COLO829 (cell line): ENCODE data around the gene FAM13A.

Experiments
- DNase-seq: peaks from one replicate; pipeline ENCODE4 v3.0.0; 2012; ENCODE audit warnings: low spot score

Gene FAM13A

DNA sequence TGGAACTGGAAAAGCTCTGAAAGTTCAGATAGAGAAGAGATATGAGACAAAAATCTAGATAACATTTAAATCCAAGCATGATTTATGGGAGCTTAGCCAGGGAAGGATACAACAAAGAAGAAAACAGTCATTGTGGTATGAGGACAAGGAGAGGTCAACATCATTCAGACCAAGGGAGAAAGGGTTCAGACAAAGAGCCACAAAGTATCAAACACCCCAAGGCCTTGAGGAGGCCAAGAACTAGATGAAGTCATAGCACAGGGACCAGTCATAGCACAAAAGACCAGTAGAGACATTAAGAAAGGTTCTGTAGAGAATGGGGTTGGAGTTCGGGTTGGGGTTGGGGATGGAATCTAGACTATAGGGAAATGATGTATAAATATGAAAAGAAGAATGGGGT lies 282.0 kb downstream of the FAM13A start:
- DNase-seq: peak; percentile 9

DNA sequence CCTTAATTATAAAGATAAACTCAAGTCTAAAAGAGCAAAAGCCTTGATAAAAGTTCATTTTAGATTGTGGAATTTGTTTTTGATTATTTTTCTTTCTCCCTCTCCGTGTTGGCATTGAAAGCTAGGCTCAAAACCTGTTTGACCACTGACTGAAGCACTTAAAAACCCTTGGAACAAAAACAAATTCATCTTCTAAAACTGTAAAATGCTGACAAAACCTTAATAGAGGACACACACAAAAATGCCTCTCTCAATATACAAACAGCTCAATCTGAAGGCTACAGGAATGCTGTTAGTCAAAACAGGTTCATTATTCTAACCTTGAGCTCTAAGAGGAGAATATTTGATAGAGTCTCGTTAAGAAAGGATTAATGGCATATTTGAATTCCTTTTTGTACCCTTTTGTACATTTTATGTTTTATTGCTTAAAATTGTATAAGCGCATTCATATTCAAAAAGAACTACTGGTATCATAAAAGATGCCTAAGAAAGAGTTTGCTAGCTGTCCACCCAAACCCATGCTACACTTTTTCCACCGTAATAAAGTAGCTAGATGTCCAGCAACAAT lies 285.0 kb downstream of the FAM13A start:
- no peak for DNase-seq

DNA sequence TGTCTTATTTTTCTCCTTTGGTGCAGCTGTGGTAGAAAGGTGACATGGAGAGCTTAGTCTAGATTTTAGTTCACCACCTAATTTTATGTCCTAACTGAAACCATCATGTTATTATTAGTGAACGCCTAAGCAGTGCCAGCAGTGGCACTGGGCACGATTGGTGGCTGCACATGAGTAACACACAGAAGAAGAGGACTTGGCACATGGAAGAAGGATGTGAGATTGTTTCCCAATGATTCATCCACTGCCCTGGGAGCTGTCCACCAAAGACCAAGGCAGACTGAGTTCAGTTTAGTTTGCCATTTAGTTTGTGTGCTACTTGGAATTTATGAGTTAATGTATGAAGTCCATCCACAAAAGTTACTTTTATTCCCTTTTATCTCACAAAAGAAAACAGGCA lies 291.3 kb downstream of the FAM13A start:
- peak; percentile 66 for DNase-seq

DNA sequence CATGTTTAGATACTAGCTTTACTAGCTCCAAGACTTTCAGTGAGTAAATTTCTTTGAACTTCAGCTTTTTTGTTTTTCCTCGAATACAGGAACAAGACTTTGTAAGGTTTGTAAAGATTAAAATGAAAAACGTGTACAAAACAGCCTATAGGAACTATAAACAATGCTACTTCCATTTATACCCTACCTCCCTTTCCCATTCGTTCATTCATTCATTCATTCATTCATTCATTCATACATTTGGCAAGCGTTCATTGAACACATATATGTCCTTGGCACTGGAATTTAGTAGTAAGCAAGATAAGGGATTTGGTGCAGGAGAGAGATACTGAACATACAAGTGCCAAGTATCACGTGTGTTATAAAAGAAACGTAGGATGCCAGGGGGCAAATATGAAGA lies 293.9 kb downstream of the FAM13A start:
- DNase-seq: no peak

DNA sequence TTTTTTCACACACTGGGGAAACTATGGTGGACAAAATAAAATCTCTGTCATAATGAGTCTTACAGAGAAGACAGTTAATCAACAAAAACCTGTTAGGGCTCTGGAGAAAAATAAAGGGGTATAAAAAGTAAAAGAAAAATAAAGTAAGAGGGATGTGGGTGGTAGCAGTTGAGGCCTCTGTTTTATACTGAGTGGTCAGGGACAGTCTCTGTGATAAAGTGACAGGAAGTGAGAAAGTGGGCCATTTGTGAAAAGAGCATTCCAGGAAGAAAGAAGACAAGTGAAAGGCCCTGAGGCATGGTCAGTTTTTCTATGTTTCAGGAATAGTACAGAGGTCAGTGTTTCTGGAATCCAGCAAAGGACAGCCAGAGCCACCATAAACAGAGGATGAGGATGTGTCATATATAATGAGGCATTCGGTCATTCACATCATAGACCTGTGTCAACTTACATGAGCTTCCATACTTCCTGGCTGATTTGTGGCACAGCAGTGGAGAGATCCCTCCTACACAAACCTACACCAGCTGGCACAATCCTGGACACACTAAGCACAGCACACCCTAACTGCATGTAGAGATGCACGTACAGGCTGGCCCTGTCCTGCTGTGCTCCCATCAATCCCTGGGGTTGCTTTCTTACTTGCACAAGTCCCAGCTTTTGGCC lies 295.0 kb downstream of the FAM13A start:
- no peak for DNase-seq

DNA sequence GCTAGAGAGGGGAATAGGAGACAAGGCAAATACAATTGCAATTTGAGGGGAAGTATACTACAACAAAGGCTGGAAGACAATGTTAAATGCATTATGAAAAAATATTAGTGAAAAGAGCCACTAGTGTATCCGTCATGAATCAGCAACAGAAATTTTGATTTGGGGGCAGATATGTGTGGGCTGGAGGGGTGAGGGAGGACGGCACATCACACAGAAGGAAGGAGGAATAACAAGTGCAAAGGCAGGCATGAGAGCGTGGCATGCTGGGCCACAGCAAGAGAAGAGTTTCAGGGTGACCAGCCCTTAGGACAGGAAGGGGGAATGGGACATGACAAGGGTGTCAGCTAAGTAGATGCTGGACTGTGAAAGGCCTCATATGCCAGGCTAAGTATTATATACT lies 295.6 kb downstream of the FAM13A start:
- no peak for DNase-seq

DNA sequence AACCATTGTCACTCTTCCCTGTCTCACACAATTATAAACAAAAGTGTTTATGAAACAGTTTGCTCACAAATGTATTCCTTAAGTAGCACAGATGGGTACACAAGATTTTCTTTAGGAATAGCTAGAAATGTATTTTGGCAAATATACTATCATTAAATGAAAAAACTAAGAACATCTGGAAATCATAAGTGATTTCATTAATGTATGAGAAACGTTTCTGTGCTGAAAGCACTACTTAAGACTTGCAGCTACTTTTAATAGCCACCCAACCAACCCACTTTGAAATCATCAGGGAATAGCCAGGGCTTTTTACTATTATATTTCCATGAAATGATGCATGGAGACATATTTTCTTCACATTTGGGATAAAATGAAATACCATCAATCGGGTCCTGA lies 297.1 kb downstream of the FAM13A start:
- no peak for DNase-seq

DNA sequence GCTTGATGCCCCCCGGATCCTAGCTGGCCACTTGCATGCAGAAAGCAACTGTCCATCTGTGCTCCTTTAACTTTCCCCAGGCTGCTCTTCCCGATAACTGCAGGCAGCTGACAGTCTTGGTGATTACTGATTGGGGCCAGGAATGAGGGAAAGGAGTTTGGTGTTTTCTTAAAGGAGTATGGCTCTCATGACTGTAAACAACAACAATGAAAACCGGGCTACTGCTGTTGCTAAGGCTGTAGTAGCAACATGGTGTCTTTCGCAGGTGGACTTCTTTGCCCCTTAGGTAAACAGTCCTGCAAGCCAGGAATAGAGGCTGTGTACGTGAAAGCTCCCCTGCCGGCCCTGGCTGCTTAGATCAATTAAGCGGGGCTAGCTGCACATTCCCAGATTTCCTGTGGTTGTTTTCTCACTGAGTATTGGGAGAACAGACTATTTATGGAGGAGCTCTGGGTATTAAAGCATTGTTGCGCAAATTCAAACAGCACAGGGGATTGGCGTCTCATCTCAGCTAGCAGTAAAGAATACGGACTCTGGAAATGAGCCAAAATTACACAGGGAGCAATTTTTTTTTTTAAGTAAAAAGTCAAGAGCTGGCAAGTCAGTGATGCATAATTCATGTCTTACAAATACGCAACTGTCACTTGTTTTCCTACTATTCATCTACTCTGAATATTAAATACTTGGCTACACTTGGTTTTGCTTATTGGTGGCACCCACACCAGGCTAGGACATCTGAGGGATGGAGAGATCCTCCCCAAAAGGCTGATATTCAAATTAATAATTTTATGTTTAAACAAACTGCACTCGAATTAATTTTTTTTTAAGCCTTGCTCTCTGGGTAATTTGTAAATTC lies 297.7 kb downstream of the FAM13A start:
- DNase-seq: no peak

DNA sequence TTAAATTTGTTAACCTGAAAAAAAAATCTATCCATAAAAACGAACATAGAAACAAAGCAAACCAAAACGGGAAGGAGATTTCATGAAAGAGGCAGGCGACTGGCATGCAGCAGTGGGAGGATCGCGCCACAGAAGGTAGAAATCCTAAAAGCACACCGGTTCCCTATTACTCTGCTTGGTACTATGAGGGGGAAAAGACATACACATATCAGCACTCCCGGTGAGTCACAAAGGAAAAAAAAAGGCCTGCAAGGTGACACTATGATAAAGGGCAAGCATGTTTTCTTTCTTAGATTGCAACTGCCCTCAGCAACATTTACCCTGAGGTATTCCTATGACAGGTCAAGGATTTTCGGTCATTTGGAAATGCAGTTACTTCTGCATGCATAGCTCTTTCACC lies 298.7 kb downstream of the FAM13A start:
- DNase-seq: no peak

DNA sequence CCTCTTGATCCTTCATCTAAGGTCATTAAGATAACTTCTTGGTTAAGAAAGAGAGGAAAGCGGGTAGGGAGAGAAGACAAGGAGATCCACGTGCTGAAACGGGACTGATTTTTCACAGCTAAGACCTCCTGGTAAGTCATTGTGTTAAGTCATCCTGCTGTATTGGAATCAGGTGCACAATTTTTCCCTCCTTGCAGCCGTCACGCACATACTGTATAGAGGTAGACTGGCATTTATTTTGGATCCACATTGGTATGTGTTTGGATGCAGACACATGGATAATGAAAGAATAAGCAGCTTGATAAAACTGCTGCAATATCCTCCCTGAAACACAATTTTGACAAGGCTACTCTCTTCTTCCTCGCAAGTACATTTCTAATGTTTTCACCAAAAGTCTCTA lies 299.2 kb downstream of the FAM13A start:
- no peak for DNase-seq

DNA sequence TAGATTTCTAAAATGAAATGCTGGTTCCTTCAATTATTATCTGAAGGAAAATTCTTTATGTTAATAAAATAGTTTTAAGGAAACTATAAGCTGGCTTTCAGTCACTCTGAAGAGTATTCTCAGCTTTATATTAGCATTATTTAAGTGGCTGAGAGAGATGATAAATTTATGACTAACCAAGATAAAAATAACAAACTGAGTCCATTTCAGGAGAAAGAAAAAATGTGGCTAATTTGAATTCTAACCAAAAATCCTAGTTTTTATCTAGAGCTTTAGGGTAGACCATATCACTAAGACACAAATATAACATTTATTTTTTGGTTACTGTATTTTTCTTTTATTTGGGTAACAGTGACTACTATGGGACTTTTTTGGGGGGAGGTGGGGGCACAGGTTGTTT lies 299.9 kb downstream of the FAM13A start:
- no peak for DNase-seq

DNA sequence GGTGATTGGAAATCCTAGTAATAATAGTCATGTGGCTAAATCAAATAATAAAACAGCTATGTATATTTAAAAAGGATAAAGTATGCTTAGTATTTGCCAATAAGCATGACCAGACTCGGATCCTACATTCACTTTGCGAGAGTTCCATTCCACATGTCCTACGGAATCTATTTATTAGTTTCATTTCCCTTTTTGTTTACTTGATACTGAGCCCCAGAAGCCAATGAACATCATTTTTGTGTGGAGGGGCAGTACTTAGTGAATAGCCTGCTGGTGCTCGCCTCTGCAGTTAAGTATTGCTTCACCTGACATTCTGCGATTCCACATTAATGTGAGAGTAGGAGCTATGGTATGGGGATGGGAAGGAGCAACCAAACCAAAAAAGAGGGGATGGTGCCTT lies 300.8 kb downstream of the FAM13A start:
- no peak for DNase-seq

DNA sequence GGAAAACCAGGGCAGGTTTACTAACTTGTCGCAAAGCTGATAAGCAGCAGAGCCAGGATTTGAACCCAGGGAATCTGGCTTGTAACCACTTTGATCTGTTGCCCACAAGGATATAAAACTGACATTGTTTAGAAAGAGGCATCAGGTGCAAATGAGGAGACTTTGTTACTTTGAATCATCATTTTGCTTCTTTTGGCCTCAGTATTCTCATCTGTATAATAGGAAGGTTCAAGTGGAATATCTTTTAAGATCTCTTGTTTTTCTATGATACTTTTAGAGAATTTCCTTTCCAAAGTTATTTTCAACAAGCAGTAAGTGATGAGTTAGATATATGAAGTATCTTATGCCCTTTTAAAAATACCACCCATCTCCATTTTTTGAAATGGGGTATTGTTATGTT lies 301.5 kb downstream of the FAM13A start:
- DNase-seq: no peak

DNA sequence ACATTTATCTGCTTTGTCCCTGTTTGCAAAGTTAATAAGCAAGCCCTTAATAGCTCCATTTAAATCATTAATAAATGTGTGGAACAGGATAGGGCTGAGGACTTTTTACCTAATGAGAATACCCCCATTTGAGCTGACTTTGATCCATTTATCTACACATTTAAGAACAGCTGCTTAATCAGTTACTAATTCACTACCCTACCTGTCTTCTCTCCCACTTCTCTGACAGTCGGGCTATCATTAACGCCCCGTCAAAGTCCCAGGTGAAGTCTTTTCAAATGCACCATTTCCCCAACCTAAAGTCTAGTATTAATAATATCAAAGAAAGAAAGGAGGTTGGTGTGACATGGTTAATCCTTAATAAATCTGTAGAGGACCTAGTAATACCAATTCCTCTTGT lies 302.2 kb downstream of the FAM13A start:
- no peak for DNase-seq

DNA sequence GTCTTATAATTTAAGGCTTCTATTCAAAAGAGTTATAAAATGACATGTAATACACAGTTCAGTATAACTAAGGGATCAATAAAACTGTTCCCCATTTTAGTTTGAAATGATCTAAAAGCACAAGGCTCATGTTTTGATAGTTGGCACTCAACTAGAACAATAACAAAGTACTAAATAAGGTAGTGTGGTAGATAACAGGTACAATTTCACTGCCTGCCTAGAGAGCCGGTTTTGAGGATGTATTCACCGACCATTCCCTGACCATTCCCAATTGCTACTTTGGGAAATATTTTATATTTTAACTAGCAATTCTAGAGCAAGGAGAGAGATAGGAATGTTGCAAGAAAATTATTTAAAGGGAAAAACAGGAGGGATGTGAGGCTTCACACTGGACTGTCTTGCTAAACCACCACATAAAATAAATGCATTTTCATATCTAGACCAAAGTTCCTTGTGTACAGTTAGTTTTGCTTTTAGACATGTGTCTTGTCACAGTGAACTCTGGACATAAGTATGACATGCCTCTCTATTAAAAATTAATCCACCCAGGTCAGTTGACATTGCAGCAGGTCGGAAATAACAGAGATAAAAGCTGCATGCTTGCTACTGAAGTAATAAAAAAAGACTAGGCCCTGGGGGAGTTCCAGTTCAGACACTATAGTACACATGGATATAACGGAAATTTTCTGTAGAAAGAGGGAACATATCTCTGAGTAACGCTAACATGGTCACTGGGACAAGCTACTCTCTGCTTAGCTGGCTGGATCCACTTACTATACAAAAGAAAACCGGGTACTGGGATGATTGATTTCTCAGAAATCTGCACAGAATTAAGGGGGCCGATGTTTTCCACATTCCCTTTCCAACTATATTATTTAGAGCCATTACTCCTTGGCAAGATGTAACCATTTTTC lies 303.1 kb downstream of the FAM13A start:
- no peak for DNase-seq

DNA sequence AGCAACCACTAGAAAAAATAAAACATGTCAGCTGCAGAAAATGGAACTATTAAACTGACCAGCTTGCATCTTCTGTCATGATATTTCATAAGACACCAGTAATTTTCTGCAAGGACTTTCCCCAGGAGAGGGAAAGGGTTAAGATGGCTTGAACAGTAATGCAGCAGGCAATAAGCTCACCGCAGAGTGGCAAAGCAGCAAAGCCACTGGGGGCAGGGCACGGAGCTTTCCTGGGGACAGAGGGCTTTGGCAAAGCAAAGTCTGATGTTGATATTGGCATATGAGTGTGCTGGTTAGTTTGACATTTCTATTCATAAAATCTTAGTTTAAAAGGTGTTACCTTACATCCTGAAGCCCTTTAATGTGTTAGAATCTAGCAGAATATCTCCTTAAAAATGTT lies 304.2 kb downstream of the FAM13A start:
- no peak for DNase-seq

DNA sequence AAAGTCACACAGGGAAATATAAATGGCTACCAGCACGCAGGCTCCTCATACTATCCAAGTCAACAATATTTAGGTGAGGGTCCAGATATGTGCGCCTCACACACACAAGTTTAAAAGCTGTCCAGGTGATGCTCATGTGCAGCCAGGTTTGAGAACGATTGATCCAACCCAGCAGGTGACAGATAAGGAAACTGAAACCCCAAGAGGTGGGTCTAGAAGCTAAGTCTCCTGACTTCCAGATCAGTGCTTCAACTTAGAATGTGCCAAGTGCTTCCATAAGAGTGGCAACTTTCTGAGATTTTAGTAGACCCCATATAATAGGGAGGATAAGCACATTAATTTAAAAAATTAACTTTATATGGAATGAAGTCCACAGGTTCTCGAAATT lies 304.9 kb downstream of the FAM13A start:
- DNase-seq: no peak

DNA sequence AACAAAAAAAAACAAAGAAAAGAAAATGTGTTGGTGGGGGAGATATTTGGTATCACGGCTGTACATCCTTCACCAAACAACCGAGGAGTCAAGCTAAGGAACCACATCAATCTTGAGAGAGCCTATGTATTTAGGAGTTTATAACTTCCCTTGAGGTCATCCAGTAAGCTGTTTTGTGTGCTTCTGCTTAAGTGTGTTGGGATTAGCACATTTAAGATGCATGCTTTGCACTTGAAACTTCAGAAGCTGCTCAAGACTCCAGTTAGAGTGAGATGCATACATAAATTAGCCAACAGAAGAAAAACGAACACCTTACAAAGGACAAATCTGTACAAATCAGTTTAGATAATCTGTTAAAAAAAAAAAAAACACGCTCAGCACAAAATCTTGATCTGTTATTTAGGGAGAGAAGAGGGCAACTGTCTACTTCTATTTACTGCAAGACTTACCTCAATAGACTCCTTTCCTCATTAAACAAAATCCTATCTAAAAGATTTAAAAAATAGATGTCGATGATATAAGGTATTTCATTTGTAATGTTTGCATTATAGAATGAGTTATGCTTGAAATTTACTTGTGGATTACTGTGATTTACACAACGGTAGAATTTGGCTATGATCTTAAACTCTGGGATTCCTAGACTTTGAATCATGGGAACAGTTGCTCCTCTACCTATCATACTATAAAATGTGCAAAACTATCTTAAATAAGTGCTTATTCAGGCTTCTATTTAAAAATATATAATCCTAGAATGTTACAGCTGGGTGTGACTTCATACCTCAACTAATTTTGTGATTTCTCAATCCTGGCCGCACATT lies 305.5 kb downstream of the FAM13A start:
- DNase-seq: no peak

DNA sequence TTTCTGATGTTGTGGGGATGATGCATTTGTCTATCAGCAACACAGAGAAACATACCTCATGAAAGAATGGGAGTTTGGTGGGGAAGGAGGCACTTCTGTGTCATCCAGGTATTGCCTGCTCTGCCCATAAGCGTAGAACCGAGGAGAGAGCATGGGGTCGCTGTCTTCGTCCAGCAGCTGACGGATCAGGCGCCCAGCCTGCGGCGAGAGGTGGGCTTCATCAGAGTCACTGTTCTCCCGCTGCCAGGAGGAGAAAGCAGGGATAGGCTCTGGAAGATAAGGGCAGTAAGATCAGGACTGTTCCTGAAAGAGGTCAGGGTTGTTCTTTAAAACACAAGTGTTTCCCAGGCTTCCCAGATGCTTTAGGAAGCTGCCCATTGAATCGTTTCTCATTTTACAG lies 306.6 kb downstream of the FAM13A start:
- DNase-seq: no peak

DNA sequence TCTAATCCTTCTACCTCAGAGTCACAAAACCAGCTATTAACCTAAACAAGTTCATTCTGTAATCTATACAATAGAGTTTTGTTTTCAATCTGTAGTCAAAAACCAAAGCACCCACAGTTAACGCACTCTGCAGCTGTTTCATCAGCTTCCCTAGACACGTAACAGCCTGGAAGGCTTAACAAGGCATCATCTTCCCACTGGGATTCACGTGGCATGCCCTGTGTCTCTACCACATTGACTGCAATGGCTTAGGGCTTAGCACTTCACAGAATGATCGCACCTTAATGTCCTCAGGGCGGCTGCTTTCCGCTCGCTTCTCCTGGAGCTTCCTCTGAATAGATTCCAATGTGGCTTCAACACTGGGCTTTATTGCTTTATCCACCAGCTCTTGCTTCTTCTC lies 309.6 kb downstream of the FAM13A start:
- DNase-seq: no peak

DNA sequence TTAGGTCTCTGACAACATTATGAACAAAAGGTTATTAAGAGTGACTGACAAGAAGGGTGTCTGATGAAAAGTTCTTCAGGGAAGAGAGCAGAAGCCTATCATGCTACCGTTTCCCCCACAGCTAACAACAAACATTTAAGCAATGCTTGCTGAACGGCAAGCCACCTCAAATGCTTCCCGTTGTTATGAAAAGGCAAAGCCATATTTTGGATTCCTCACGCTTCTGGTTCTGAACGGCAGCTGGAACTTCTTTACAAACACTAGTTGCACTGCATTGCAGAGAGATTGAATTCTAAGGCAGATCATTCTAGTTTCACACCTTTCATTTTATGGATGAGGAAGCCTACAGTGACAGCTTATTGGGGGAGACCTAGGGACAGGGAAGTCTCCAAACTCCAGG lies 310.8 kb downstream of the FAM13A start:
- no peak for DNase-seq
